Measurements from ENCODE around the gene PBXIP1.
"Not testable (repeated sequence)": the region's sequence is repeated elsewhere in the genome, so short reads cannot be mapped to it uniquely, and the experiment has no call there.

PBXIP1 gene

DNA sequence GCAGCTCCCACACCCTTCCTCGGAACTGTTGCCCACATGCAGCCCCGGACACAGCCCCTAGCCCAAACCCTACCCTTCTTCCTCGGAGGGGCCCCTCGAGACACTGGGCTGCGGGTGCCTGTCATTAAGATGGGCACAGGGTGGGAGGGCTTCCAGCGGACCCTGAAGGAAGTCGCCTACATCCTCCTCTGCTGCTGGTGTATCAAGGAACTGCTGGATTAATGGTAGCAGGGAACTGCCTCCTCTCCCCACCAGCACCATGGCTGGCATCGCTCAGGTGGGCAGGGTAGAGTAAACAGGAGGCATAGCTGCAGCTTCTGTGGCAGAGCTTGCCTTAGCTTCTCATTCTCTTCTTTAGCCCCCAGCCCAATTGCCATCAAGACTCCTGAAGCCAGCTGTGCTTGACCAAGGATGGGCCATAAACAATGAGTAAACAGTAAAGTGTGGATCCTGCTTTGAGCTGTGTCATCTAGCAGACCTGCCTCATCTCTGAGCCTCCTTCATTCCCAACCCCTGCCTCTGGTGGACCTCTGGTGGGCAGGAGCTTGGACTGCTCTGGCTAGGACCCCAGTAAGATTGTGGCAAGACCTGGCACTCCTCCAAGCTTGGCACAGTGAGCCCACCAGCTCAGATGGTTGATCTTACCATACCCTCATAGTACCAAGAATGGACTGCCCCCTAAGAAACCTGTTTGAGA lies 37.8 kb upstream of the PBXIP1 start, which contains the start of gene LENEP:
LENEP (plus strand) TSS at position 15 of the 697 bp plus-strand sequence; CDS start at position 37, 22 bp downstream.
- no peak for DNase-seq

DNA sequence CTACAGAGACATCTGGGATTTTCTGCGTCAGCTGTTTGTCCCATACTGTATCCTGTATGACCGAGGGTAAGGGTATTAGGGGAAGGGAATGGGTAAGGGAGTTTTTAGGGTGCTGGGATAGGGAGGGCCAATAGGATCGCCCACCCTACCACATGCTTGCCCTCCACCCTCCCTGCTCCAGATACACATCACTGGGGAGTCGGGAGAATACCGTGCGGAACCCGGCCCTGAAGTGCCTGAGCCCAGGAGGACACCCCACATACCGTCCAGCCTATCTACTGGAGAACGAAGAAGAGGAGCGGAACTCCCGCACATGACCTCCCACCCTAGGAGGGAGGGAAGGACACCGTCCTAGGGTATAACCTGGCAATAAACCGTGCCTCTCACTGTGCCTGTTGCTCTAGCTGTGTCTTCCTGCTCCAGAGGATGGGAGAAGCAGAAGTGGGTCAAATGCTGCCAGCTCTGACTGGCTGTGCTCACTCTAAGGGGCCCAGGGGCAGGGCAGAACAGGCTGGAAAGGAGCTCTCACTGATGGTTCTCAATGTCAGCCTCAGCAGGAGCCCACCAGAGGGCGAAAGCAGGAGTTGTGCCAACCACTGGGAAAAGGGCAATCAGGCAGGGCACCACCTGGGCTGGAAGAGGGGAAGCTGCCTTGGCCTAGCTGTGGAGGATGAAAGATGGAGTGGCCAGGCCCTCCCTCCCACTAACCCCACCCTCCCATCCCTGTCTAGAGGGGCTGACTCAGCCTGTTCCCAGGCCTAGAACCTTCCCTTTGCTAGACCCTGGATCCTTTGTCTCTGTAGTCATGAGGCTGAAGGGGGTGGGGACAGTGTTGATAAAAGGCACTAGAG lies 37.0 kb upstream of the PBXIP1 start:
- DNase-seq: no peak

DNA sequence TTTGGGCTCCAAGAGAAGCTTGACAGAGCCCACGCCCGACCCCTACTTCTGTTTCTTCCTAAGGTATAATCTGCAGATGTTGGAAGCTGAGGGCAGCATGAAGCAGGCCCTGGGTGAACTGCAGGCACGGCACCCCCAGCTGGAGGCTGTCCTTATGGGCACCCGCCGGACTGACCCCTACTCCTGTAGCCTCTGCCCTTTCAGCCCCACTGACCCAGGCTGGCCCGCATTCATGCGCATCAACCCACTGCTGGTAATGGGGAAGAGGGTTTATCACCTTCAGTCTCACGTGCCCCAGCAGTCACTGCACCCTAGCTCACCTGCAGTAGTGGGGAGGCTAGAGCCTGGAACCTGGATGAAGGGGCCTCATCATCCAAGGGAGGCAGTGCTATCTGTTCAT lies 34.4 kb upstream of the PBXIP1 start:
- DNase-seq: no peak

DNA sequence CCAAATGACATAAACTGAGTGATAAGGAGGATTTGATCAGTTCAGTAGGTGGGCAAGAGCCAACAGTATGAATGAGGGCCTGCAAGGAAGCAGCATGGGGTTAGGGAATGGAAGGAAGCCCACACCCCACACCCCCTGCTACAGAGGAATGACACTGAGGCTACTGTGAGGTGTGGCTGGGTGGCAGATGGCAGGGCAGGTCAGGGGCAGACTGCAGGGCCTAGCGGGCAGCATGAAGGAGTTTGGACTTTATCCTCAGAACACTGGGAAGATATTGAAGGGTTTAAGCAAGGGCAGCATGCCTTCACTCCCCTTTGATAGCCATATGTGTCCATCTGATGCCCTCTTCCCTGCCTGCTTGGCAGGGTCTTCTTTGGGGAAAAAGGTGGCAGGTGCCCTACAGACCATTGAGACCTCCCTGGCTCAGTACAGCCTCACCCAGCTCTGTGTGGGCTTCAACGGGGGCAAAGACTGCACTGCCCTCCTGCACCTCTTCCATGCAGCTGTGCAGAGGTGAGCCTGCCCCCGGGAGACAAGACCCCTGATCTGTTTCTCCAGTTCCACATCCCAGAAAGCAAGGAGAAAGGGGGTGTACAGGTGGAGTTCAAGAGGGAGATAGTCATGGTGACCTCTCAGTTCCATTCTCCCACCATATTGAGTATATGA lies 33.4 kb upstream of the PBXIP1 start:
- DNase-seq: no peak

DNA sequence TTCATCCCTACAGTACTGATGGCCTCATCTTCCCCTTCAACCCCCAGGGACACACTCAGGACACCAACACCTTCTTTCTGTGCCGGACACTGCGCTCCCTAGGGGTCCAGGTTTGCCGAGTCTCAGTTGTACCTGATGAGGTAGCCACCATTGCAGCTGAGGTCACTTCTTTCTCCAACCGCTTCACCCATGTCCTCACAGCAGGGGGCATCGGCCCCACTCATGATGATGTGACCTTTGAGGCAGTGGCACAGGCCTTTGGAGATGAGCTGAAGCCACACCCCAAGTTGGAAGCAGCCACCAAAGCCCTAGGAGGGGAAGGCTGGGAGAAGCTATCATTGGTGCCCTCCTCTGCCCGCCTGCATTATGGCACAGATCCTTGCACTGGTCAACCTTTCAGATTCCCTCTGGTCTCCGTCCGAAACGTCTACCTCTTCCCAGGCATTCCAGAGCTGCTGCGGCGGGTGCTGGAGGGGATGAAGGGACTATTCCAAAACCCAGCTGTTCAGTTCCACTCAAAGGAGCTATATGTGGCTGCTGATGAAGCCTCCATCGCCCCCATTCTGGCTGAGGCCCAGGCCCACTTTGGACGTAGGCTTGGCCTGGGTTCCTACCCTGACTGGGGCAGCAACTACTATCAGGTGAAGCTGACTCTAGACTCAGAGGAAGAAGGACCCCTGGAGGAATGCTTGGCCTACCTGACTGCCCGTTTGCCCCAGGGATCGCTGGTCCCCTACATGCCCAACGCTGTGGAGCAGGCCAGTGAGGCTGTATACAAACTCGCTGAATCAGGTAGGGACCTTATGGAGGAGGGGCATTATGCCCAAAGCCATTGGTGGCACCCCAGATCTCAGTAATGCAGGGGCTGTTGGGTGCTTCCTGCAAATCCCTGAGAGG lies 32.4 kb upstream of the PBXIP1 start:
- DNase-seq: no peak

DNA sequence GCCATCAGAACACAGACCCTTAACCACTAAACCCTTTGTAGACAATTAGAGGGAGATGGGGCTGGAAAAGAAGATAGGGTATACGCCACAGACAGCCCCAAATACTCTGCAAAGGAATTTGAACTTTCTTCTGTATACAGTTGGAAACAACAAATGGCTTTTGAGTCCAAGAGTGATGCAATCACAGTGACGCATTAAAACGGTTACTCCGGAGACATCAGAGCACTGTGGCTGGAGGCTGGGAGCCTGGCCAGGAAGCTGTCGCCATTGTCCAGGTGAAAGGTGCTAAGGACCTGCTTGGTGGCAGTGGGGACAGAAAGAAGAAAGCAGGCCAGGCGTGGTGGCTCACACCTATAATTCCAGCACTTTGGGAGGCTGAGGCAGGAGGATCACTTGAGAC lies 31.4 kb upstream of the PBXIP1 start:
- no peak for DNase-seq

DNA sequence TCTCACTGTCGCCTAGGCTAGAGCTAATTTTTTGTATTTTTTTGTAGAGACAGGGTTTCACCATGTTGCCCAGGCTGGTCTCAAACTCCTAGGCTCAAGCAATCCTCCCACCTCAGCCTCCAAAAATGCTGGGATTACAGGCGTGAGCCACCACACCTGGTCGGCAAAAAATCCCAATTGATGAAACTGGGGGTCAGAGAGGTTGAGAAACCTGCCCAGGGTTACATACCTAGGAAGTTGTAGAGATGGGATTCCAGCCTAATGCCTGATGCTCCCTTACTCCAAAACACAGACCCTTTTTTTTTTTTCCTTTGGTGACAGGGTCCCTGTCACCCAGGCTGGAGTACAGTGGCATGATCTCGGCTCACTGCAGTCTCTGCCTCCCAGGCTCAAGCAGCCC lies 30.8 kb upstream of the PBXIP1 start:
- DNase-seq: not testable (repeated sequence)

DNA sequence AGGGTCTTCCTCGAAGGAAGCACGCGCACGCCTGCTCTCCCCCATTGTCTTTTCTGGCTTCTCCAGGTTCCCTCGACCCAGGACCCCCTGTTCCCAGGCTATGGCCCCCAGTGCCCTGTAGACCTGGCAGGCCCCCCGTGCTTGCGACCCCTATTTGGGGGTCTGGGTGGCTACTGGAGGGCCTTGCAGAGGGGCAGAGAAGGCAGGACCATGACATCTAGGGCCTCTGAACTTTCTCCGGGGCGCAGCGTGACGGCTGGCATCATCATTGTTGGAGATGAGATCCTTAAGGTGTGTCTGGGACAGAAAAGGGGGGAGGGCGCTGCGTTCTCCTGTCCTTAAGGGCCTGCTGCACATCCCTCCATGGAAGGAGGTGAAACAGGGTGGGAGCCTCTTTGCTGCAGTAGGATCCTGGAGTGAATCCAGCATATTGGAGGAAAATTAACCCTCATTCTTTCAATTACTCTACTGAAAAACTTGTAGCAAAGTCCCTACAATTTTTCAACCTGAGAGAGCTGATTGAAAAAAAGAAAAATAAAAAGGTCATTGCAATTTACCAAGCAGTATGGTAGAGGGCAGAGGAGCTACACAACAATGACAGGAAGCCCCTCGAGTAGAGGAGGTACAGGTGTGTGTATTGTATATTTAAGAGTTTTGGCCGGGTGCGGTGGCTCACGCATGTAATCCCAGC lies 28.0 kb upstream of the PBXIP1 start:
- no peak for DNase-seq

DNA sequence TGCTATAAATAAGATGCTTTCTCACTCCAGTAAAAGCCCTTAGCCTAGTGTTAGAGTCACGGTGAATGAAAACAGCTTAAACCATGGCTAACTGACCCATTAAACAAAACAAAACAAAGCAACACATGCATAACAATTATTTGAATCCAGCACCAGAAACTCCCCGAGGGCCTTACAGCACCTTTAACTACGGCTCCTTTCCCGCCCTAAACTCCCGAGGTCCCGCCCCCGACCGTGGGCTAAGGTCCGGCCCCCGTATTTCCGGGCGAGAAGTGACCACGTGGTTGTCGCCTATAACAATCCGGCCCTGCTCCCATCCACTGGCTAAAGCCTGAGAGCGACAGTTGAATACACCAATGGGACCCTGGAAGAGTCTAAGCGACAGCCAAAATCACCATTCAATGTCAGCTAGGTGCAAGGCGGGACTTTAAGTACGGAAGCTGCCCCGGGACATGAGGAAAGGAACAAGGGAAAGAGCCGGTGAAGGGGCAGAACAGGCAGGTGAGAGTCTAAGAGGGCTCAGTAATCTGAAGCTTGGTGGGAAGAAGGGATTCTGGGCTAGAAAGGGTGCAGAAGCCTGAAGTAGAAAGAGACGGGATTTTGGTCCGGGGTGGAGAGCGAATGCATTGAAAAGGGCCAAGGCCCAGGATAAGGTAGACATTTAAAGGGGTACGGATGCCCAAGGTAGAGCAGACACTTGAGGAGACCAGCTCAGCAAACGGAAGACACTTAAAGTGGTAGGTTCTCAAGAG lies 27.2 kb upstream of the PBXIP1 start, which contains the start of gene FLAD1:
FLAD1 (plus strand) TSS at position 448 of the 752 bp plus-strand sequence. CDS start 351 bp downstream, outside the sequence.
- peak; percentile 97 for DNase-seq

DNA sequence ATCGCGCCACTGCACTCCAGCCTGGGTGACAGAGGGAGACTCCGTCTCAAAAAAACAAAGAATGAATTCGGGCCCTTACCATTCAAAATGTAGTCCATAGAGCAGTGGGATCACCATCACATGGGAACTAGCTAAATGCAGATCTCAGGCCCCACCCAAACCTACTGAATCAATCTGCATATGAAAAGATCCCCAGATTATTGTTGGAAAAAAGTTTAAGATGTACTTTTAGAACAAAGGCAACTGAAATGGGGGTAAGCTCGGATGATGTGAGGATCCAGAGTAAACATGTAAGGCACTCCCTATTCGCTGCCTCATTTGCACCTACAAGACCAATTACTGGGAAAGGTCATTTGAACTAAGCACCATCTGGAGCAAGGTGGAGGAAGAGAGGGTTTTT lies 26.4 kb upstream of the PBXIP1 start:
- DNase-seq: no peak

DNA sequence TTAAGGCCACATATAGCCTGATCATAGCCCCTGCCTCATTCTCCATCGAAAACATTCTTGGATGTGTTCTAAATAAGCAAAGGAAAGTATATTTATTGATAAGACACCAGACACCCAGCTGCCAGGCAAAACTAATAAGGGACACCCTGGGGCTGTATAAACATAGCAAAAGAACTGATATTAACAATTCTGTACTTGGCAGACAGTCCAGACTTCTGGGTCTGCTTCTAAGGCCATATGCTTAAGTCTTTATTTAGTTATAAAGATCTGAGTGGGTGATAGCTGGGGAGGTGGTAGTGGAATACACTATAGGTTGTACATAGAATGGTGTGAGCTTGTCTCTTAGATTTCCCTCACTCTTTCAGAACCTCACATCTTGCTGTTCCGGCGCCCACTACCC lies 22.5 kb upstream of the PBXIP1 start:
- no peak for DNase-seq

DNA sequence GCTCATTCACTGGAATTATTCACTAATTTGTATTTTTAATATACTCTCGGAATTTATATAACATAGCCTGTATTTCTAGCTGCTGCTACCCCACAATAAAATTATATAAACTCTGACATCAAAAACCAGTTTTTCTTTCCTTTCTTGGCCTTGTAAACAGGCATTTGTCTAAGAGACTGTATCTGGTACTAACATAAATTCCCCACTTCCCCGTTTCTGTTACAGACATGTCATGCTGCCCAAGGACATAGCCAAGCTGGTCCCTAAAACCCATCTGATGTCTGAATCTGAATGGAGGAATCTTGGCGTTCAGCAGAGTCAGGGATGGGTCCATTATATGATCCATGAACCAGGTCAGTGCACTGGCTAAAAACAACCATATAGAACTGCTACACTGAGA lies 21.9 kb upstream of the PBXIP1 start:
- not testable (repeated sequence) for DNase-seq

DNA sequence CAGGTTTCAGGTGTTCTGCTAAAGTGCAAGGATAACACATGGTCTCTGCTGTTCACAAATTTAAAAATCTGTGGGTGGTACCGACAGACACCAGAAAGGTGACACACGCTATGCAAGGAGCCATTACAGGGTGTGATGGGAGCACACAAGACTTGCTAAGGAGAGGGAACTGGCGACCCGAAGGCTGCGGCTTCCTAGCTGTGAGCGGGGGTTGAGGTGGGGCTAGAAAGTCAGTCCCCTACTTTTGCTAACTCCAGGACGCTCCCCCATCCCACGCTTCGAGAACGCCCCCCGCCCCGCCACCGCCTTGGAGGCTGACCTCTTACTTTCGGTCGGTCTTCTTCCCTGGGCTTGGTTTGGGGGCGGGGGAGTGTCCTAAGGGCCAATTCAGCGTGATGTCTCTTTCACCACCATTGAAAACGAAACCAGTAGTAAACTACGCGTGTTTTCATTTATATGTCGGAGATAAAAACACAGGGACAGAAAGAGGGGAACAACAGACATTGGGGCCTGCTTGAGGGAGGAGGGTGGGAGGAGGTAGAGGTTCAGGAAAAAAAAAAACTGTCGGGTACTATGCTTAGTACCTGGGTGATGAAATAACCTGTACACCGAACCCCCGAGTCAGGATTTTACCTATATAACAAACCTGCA lies 19.6 kb upstream of the PBXIP1 start:
- peak; percentile 78 to 79 for DNase-seq

DNA sequence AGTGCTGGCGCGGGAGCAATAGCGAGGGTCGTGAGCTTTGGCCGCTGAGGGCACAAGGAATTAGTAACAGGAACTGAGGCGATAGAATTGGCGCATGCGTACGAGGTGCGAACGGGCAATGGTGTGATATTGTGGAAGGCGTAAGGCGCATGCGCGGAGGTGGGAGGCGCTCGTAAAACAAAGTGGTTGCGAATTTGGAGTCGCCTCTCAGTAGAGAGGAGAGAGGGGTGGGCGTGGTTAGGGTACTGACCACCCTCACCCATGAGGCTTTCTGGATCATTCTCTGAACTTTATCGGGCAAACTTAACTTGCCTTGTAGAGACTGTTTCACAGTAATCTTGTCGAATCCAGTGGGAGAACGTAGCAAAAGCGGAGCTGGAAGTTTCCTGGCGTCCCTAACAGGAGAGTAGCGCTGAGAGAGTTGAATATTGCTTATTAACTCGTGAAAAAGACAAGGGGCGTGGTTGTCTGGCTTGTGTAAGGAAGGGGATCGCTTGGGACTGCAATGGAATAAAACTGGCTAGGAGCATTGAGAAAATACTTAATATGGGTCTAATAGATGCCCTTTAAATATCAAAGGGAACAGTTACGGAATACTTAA lies 19.0 kb upstream of the PBXIP1 start:
- peak; percentile 97 to 98 for DNase-seq

DNA sequence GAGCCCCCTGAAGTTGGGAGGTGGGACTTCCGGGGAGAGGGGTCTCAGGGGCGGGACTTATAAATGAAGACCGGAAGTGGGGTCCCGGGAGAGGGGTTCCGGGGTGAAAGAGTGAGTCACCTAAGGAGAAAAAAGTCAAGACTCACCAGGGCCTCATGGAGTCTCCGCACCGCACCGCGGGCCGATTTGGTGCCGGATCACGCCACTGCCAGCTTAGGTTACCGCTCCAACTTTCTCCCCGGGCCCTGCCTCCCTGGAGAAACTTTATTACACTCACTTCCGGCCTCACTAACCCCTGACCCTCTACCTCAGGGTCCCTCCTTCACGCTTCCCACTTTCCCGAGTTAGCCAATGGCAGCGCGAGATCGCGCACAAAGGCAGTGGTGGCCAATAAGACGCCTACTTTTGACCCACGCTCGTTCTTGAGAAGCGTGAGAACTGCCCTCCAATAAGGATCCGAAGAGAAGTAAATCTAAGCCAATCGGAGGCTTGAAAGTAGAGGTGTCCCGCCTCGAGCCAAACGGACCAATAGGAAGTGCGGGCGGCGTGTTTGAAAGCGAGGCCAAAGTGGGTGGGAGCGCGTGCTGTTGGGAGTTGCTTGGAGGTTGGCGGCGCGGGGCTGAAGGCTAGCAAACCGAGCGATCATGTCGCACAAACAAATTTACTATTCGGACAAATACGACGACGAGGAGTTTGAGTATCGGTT lies 18.4 kb upstream of the PBXIP1 start, which contains the start of gene CKS1B:
CKS1B (plus strand) TSS at position 580 of the 706 bp plus-strand sequence; CDS start at position 645, 65 bp downstream.
- DNase-seq: peak; percentile 97

DNA sequence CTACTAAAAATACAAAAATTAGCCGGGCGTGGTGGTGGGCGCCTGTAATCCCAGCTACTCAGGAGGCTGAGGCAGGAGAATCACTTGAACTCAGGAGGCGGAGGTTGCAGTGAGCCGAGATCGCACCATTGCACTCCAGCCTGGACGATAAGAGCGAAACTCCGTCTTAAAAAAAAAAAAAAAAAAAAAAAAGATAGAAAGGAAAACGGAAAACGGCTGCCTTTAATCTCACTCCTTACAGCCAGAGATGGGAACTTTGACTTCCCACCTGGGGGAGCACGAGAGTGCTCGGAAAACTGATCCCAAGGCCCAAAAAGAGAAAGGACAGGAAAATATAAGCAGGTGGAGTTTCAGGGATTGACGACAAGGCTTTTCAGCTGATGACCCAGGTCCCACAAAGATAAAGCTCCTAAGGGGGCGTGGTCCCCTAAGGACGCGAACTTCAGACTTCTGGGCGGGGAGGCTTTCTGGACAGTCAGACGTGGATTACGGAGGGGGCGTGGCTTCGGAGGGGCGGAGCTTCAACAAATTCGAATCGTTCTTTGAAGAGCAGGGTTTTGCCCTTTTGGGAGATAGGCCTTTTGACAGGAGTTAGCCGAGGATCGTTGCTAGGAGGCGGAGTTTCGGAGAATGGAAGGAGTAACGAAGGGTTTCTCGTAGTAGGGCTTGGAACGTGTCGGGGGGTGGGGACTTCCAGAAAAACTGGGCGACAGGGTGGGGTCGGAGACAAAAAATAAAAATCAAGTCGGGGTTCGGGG lies 17.6 kb upstream of the PBXIP1 start:
- peak; percentile 97 to 98 for DNase-seq

DNA sequence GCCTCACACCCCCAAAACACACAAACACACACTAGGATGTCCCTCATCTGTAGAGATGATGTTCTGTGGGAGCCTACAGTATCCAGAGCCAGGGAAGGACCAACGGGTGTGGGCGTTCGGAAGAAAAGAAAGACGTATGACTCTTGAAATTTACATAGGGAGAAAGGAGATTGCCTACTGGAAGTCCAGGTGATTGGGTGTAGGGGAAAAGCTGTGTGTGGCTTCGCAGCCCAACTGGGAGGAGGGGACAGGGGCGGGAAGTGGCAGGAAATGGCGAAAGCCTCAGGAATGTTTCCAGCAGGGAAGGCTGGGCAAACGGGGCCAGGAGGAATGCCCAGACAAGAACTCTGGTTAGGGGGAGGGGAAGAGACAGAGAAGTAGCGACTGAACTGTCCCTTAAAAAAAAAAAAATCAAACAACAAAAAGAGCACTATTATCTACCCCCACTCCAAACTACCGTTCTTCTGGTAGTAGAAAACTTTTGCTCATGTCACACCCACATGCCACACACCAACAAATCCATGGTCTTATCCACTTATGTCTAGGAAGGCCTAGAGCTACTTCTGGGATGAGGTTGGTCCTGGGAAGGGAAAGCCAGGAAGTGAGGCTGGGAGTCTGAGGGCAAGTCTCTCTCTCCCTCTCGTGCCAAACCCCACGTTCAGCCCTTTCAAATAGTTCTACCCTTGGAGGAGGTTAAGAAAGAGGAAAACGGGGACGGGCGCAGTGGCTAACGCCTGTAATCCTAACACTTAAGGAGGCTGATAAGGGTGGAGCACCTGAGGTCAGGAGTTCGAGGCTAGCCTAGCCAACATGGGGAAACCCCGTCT lies 16.8 kb upstream of the PBXIP1 start:
- no peak for DNase-seq

DNA sequence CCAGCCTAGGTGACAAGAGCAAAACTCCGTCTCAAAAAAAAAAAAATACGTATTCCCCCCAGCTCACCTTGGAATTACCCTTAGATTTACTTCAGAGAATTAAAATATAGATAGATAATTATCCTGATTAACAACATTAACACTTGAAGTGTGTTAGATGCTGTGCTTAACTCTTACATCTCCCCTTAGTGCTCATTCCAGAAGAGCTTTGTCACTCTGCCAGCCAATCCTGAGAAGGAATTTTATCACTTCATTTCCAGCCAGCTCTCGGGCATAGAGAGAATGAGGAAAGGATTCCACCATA lies 16.3 kb upstream of the PBXIP1 start:
- no peak for DNase-seq
